AG04449 (cell line): ENCODE measurements around the gene NET1.

Source experiments
- CTCF ChIA-PET: fragments of 350-600 bp; formaldehyde crosslinking; extraction: SDS; loops from one replicate; lab custom pipeline; 2021; ENCODE audit warnings: antibody characterized with exemption; lab: Yijun Ruan, JAX
- POLR2A ChIA-PET: fragments of 400-600, 350-600 bp; formaldehyde crosslinking; extraction: SDS; loops from one replicate; lab custom pipeline; 2020; ENCODE audit warnings: antibody characterized with exemption, inconsistent platforms; lab: Yijun Ruan, JAX
- DNase-seq: peaks from one replicate; pipeline ENCODE4 v3.0.0-alpha.2; 2010; ENCODE audit warnings: low read depth, low spot score
- H3K4me3 ChIP-seq: 2 replicates; pipeline ENCODE4 v1.5.1; 2011; ENCODE audit warnings: low read depth, mild to moderate bottlenecking, control low read depth, low read length
- TF ChIP-seq, protein P1 (sequence below): IDR thresholded peaks from one replicate; pipeline ENCODE4 v1.5.1; 2011; ENCODE audit warnings: mild to moderate bottlenecking, moderate library complexity, low read length, control low read depth, inconsistent platforms; ENCODE audit not compliant: insufficient read depth; ENCODE audit errors: missing control alignments

The NET1 gene

DNA sequence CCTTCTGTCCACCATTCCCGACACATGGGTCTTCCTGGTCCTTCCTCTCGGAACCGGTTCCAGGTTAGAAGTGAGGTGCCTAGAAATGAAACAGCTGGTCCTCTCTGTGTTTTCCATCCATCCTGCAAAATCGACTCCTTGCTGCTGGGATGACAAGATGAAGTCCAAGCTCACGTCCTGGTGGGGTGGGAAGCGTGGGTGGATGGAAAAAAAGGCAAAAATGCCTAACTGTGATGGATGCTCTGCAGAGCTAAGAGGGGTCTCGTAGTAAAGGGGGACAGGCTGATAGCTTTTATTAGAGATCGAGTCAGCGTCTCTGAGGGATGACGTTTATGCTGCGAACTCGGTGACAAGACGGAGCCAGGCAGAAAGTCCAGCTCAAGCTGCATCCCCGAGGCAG is 72.9 kb downstream of the NET1 start:
- H3K4me3 ChIP-seq = no peak overlapping the region
- TF ChIP-seq, protein P1, sequence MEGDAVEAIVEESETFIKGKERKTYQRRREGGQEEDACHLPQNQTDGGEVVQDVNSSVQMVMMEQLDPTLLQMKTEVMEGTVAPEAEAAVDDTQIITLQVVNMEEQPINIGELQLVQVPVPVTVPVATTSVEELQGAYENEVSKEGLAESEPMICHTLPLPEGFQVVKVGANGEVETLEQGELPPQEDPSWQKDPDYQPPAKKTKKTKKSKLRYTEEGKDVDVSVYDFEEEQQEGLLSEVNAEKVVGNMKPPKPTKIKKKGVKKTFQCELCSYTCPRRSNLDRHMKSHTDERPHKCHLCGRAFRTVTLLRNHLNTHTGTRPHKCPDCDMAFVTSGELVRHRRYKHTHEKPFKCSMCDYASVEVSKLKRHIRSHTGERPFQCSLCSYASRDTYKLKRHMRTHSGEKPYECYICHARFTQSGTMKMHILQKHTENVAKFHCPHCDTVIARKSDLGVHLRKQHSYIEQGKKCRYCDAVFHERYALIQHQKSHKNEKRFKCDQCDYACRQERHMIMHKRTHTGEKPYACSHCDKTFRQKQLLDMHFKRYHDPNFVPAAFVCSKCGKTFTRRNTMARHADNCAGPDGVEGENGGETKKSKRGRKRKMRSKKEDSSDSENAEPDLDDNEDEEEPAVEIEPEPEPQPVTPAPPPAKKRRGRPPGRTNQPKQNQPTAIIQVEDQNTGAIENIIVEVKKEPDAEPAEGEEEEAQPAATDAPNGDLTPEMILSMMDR = no peak
- ChIA-PET POLR2A (no interaction called here), CTCF (interaction anchor here (1.5 kb wide), 1 partner anchor 16 kb away, joined by 3 read pairs; no protein-coding TSS in a partner anchor)
- no peak for DNase-seq

DNA sequence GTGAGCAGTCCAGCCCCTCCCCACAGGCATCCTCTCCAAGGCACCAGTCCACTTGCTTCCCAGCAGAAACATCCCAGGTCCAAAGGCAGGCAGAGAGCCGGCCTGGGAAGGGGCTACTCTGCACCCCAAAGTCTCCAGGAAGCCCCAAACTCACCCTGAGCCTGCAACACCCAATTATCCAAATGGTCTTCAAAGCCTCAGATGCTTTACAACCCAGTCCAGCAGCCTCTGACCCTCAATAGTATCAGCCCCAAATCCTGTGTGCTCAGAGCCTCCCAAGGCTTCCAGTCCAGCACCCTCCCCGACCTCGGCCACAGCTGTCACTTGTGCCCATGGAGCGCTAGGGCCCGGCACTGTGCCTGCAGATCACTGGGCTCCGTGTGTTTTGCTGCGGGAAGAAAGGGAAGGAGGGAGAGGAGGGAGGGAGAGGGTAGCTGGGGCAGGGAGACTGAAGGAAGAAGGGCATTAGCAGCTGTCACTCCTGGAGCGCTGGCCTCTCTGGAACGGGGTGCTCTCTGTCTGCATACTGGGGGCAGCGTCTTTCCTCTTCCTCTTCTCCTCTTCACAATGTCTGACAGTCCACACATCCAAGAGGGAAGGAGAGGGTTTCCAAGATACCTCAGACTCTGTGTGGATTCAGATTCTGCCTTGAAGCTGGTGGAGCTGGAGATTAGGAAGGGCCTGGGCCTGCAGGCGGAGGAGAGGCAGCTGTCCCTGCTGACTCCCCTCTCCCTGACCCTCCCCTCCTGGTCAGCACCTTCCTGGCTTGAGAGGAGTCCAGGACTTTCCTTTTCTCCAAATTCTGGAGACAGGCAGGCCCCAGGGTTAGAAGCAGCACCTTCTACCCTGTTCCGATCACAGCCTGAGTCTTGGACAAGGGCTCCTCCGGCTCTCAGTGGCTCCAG is 73.8 kb downstream of the NET1 start:
- CTCF ChIA-PET = interaction anchor here (1.5 kb wide), 1 partner anchor 16 kb away, joined by 3 read pairs; no protein-coding TSS in a partner anchor
- TF ChIP-seq, protein P1 = no peak

DNA sequence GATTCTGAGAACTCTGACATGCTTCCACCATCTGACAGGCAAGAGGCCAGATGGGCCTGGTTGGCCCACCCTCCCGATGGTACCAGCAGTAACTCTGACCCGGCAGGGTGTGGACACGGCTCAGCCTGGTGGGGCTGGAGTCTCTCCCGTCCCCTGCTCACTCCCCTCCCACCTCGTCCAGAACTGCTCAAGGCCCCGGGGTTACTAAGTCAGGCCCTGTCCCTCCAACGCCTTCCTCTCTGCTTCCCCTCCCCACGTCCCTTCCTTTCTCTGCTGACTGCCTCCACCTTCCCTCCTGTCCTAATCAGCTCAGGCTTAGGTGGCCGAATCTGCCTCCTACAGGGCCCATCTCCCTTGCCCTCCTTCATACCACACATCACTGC is 74.5 kb downstream of the NET1 start:
- no peak overlapping the region for H3K4me3 ChIP-seq
- TF ChIP-seq, protein P1 = no peak
- no peak for DNase-seq
- POLR2A ChIA-PET = no interaction called here
- CTCF ChIA-PET = no interaction called here

More for the DNA sequence above, 73.8 kb downstream of the NET1 start:
- H3K4me3 ChIP-seq = no peak overlapping the region
- DNase-seq = no peak
- POLR2A ChIA-PET = no interaction called here

DNA sequence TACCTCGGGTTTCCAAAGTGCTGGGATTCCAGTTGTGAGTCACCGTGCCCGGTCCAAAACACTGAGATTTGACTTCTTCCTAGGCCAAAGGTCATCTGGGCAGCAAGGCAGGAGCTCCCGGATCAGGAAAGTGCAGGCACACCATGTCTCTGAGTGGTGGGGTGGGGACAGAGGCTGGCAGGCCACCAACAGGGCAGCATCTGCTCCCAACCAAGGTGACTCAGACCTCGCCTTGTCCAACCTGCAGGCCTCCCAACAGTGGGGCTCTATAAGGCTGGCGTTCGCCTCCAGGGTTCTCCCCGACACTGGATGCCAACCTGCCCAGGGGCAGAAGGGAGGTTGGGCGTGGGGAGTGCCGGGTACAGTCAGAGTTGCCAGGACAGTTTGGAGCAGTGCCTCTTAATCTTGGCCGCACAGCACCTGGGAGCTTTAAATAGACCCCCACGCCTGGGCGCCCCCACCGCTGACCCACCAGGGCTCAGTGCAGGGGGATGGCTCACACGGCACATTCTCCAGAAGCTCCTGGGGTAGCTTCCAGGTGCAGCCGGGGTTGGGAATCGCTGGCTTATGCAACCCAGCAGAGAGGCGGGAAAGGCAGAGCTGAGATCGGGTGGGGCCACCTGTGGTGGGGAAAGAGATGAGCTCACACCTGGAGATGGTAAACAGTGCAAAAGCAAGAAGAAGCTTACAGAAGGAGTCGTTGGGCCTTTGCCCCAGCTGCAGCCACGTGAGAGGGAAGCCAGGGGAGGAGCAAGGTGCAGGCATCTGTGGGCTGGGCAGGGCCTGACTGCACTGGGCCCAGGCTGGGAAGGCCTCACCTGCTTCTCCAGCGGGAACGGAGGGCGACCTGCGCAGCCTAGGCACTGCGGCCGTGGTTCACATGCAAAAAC is 76.2 kb downstream of the NET1 start:
- H3K4me3 ChIP-seq = no peak overlapping the region
- ChIA-PET POLR2A (interaction anchor here (0.6 kb wide), 1 partner anchor 27 kb away, joined by 3 read pairs; no protein-coding TSS in a partner anchor), CTCF (interaction anchor here (0.8 kb wide), 1 partner anchor 13 kb away, joined by 3 read pairs; no protein-coding TSS in a partner anchor)
- no peak for DNase-seq
- TF ChIP-seq, protein P1 = no peak

DNA sequence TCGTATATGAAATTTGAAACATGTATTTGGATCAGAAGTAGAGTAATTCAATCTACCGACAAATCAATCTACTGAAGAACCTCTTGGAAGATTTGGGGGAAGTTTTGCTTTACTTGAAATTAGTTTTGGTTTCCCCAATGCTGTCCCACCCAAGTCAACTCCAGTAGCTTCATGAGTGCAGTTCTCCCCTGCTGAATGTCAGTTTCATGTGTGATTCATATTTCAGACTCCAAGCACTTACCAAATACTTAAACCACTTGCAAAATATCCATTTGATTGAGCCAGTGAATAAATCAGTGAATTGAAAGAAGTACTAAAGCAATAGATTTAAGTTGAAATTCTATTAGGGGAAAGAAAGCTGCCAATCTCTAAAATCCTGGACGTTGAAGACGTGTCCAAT is 77.7 kb downstream of the NET1 start:
- H3K4me3 ChIP-seq = no peak overlapping the region
- TF ChIP-seq, protein P1 = no peak
- ChIA-PET POLR2A (no interaction called here), CTCF (interaction anchor here (1.1 to 1.9 kb wide), 2 partner anchors 11 to 133 kb away, joined by 3 to 5 read pairs; no protein-coding TSS in a partner anchor)
- no peak for DNase-seq
